Measurements from ENCODE around the gene CLDN6.

GRCh38 chr16:2973093-2973492 lies 44.9 kb downstream of the CLDN6 start:
- TF ChIP-seq EZH2 (IDR thresholded peaks at IDR 0.05; ENCODE audit: low read length, unreplicated experiment), result no peak
- TF ChIP-seq CTCF (conservative IDR thresholded peaks at IDR 0.05; ENCODE audit: low read depth, low read length), result no peak
- TF ChIP-seq EZH2phosphoT487 (IDR thresholded peaks at IDR 0.05; ENCODE audit: borderline replicate concordance, low read length), result no peak

Measured in PC-3 (cell line).